OCI-LY3 (cell line): ENCODE measurements around the gene LRRN2.

Experiments used
- EZH2phosphoT487 ChIP-seq: fragments of 200-600 bp; shearing (Covaris generic); IDR thresholded peaks from 2 replicates; pipeline ENCODE4 v1.6.1; 2018; ENCODE audit warnings: antibody characterized with exemption, mixed run types, low read depth
- TF ChIP-seq, protein P1 (sequence below): fragments of 200-600, 300-600 bp; sonication (generic); IDR thresholded peaks from 2 replicates; pipeline ENCODE4 v1.5.1; 2014; ENCODE audit warnings: antibody characterized with exemption, low read length, low read depth

DNA sequence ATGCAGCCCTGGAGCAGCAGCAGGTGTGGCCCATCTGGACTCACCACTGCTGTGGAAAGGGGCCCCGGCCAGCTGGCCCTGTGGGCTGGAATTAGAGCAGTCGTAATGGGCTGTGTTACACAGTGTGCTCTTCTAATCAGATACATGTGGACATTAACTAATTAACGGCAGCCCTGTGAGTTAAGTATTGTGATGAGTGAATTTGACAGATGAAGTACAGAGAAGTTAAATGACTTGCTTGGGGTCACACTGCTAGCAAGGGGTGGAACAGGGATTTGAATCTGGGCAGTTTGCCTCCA is 110.7 kb downstream of the LRRN2 start:
- TF ChIP-seq, protein P1, sequence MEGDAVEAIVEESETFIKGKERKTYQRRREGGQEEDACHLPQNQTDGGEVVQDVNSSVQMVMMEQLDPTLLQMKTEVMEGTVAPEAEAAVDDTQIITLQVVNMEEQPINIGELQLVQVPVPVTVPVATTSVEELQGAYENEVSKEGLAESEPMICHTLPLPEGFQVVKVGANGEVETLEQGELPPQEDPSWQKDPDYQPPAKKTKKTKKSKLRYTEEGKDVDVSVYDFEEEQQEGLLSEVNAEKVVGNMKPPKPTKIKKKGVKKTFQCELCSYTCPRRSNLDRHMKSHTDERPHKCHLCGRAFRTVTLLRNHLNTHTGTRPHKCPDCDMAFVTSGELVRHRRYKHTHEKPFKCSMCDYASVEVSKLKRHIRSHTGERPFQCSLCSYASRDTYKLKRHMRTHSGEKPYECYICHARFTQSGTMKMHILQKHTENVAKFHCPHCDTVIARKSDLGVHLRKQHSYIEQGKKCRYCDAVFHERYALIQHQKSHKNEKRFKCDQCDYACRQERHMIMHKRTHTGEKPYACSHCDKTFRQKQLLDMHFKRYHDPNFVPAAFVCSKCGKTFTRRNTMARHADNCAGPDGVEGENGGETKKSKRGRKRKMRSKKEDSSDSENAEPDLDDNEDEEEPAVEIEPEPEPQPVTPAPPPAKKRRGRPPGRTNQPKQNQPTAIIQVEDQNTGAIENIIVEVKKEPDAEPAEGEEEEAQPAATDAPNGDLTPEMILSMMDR, result no peak
- TF ChIP-seq EZH2phosphoT487, result no peak
